ENCODE data around the gene DBH. TPM values are rescaled to one million over a fixed set of nuclear protein-coding genes. Genes with fewer than 3 reads are reported as not detected.

DBH gene
- total RNA-seq, 1 donor from 2014 or later = 1.8 TPM

DNA sequence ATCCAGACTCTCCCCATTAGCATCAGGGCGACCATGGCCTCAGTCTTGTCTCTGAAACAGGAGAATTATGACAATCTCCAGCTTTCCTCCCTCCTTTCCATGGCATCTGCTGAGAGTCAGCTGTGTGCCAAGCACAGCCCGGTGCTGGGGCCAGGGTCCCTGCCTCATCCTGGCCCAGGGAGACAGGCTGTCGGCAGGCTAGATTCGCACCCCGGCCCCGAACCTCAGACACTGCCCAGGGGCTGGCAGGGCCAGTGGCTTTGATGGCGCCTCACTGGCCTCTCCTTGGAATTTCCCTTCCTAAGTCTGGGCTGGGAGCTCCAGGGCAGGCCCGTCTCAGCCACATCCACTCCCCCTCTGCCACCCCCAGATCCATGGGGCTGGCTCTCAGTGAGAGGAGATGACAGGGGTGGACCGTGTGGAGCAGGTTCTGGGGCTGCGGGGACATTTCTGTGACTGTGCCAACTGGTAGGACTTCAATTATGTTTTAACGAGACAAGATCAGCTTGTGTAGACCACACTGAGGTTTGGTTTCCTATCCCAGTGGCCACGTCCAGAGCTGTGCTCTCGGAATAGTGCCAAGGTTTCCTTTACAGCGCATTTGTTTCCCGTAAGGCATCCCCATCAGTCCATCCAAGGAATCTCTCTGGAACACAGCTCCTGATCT lies 42.4 kb upstream of the DBH start:
- TF ChIP-seq, protein P1, sequence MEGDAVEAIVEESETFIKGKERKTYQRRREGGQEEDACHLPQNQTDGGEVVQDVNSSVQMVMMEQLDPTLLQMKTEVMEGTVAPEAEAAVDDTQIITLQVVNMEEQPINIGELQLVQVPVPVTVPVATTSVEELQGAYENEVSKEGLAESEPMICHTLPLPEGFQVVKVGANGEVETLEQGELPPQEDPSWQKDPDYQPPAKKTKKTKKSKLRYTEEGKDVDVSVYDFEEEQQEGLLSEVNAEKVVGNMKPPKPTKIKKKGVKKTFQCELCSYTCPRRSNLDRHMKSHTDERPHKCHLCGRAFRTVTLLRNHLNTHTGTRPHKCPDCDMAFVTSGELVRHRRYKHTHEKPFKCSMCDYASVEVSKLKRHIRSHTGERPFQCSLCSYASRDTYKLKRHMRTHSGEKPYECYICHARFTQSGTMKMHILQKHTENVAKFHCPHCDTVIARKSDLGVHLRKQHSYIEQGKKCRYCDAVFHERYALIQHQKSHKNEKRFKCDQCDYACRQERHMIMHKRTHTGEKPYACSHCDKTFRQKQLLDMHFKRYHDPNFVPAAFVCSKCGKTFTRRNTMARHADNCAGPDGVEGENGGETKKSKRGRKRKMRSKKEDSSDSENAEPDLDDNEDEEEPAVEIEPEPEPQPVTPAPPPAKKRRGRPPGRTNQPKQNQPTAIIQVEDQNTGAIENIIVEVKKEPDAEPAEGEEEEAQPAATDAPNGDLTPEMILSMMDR (IDR thresholded peaks at IDR 0.05; ENCODE audit: partially characterized antibody, unreplicated experiment) = no peak
- no peak overlapping the region for H3K4me3 Mint-ChIP-seq (ENCODE audit: unreplicated experiment)
- DNase-seq = no peak
- no peaks in the 10 kb centered on the region for H3K4me1 Mint-ChIP-seq (ENCODE audit: low read depth, unreplicated experiment)
- peaks cover 23% of the 10 kb centered on the region for H3K36me3 Mint-ChIP-seq (ENCODE audit: unreplicated experiment)
- no peak overlapping the region for H3K27ac Mint-ChIP-seq (ENCODE audit: unreplicated experiment)
- peaks cover 16% of the 10 kb centered on the region for H3K27me3 Mint-ChIP-seq (ENCODE audit: unreplicated experiment)
- H3K9me3 Mint-ChIP-seq (ENCODE audit: unreplicated experiment) = peaks cover 14% of the 10 kb centered on the region

DNA sequence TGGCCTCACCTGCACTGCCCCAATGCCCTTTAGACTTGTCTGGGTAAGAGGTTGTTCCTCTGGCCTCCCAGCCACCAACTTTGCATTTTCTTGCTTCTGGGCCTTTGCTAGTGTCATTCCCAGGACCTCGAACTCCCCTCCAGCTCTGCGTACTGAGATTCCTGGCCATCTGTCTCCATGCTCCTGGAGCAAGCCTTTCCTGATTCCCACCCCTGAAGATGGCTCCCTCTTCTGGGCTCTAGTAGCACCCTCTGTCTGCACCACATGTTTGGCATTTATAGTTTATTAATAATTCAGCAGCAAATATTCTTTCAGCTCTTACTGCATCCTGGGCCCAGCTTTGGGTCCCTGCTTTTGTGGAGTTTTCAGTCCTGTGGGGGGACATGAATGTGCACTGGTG lies 41.9 kb upstream of the DBH start:
- peaks cover 23% of the 10 kb centered on the region for H3K36me3 Mint-ChIP-seq (ENCODE audit: unreplicated experiment)
- TF ChIP-seq, protein P1 (IDR thresholded peaks at IDR 0.05; ENCODE audit: partially characterized antibody, unreplicated experiment) = no peak
- peaks cover 14% of the 10 kb centered on the region for H3K27me3 Mint-ChIP-seq (ENCODE audit: unreplicated experiment)
- H3K27ac Mint-ChIP-seq (ENCODE audit: unreplicated experiment) = no peak overlapping the region
- peaks cover 14% of the 10 kb centered on the region for H3K9me3 Mint-ChIP-seq (ENCODE audit: unreplicated experiment)
- no peak overlapping the region for H3K4me3 Mint-ChIP-seq (ENCODE audit: unreplicated experiment)
- DNase-seq = no peak
- no peaks in the 10 kb centered on the region for H3K4me1 Mint-ChIP-seq (ENCODE audit: low read depth, unreplicated experiment)

DNA sequence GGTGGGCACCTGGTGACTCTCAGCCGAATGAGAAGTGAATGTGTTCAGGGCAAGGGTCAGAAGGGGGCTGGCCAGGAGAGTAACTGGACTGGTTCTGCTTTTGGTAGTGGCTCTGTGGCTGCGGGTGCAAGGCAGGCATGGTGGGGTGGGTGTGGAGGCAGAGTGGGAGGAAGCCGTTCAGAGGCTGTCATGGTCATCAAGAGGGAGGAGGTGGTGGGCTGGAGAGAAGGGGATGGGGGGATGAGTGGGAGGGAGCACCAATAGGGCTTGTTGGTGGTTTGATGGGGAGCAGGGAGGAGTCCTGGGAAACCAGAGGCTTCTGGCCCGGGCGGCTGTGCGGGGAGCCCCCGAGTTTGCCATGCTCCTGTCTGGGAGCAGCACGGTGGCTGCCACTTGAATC lies 40.3 kb upstream of the DBH start:
- DNase-seq = no peak
- no peak overlapping the region for H3K4me3 Mint-ChIP-seq (ENCODE audit: unreplicated experiment)
- TF ChIP-seq, protein P1 (IDR thresholded peaks at IDR 0.05; ENCODE audit: partially characterized antibody, unreplicated experiment) = no peak
- H3K27ac Mint-ChIP-seq (ENCODE audit: unreplicated experiment) = no peak overlapping the region
- peaks cover 23% of the 10 kb centered on the region for H3K36me3 Mint-ChIP-seq (ENCODE audit: unreplicated experiment)
- H3K4me1 Mint-ChIP-seq (ENCODE audit: low read depth, unreplicated experiment) = no peaks in the 10 kb centered on the region
- peaks cover 14% of the 10 kb centered on the region for H3K9me3 Mint-ChIP-seq (ENCODE audit: unreplicated experiment)
- H3K27me3 Mint-ChIP-seq (ENCODE audit: unreplicated experiment) = peaks cover 14% of the 10 kb centered on the region

DNA sequence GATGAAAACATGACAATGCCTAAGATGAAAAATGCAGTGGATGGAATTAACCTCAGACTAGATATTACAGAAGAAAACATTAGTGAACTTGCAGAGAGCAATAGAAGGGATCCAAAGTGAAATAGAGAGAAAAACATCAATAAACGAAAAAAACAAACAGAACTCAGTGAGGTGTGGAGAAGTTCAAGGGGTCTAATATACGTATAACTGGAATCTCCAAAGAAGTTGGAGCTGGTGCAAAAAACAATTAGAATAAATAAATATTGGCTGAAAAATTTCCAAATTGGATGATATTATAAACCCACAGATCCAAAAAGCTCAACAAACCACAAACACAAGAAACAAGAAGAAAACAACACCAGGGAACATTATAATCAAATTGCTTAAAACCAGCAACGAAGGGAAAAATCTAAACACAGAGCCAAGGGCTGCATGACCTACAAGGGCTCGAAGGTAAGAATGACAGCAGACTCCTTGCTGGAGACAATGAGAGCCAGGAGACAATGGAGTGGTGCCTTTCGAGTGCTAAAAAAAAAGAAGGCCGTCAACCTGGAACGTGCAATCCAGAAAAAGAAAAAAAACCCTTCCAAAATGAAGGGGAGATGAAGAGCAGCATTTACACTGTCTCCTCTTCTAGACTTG lies 38.7 kb upstream of the DBH start:
- no peak for DNase-seq
- Mint-ChIP-seq H3K36me3 (ENCODE audit: unreplicated experiment) (peaks cover 23% of the 10 kb centered on the region), H3K27me3 (ENCODE audit: unreplicated experiment) (peaks cover 19% of the 10 kb centered on the region), H3K4me3 (ENCODE audit: unreplicated experiment) (no peak overlapping the region), H3K4me1 (ENCODE audit: low read depth, unreplicated experiment) (peaks cover 6% of the 10 kb centered on the region), H3K9me3 (ENCODE audit: unreplicated experiment) (peaks cover 15% of the 10 kb centered on the region), H3K27ac (ENCODE audit: unreplicated experiment) (no peak overlapping the region)
- TF ChIP-seq, protein P1 (IDR thresholded peaks at IDR 0.05; ENCODE audit: partially characterized antibody, unreplicated experiment) = no peak

DNA sequence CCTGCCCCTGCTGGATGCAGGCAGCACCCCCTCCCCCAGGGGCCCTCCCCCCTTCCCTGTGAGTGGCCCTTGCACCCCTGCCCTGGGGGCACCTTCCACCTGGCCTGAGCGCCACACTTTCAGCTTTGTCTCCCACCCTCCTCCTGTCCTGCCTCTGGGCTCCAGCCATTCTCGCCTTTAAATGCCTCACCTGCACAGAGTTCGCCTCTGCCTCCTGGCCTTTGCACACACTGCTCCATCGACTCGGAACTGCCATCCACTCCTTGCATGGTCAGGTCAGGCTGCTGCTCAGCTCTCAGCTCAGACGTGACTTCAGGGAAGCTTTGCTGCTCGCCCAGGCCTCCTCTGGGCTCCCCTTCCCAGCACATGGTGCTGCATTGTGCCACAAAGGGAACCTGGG lies 37.2 kb upstream of the DBH start:
- H3K4me3 Mint-ChIP-seq (ENCODE audit: unreplicated experiment) = no peak overlapping the region
- peaks cover 15% of the 10 kb centered on the region for H3K9me3 Mint-ChIP-seq (ENCODE audit: unreplicated experiment)
- peaks cover 8% of the 10 kb centered on the region for H3K4me1 Mint-ChIP-seq (ENCODE audit: low read depth, unreplicated experiment)
- H3K27ac Mint-ChIP-seq (ENCODE audit: unreplicated experiment) = no peak overlapping the region
- peaks cover 23% of the 10 kb centered on the region for H3K36me3 Mint-ChIP-seq (ENCODE audit: unreplicated experiment)
- H3K27me3 Mint-ChIP-seq (ENCODE audit: unreplicated experiment) = peaks cover 20% of the 10 kb centered on the region
- TF ChIP-seq, protein P1 (IDR thresholded peaks at IDR 0.05; ENCODE audit: partially characterized antibody, unreplicated experiment) = no peak
- DNase-seq = no peak

Measured in glutamatergic neuron (in vitro differentiated cells).